Heart left ventricle (tissue), 13 donors: ENCODE data around the gene MYOF.

ENCODE experiments used
- CTCF ChIP-seq, 12 donors: fragments of 200-600 bp; sonication (generic) in 4 of 12; IDR thresholded peaks; one replicate each; pipeline versions ENCODE4 v1.5.0 to v1.8.0; 2018 to 2022; ENCODE audit warnings: antibody characterized with exemption in 12 of 12, mild to moderate bottlenecking in 5 of 12
- POLR2A ChIP-seq, 2 donors: fragments of 450-650 bp; IDR thresholded peaks; one replicate each; pipeline ENCODE4 v1.6.1; 2017; ENCODE audit warnings: antibody characterized with exemption in 2 of 2, mild to moderate bottlenecking in 2 of 2, moderate library complexity in 2 of 2
- donor health status: ischemic (EF 13 %, LVEDD 7.1; RV severe dilation, severe dysfunction).
- donor health status: DM: no; HTN: yes; CAD: no.
- donor health status: DM: no; HTN: no; CAD: no.
- donor health status: ischemic (EF 25% LVEDD 6.9; RV normal size, moderate dysfunction).
- donor health status: ischemic (EF 25% LVEDD 5.7; RV mildly dilated, moderate dysfunction).
- donor health status: ischemic (EF 35%, LVEDD 5.7; RV mildly dilated, moderate dysfunction).
- donor health status: nonischemic (EF 11% LVEDD 7.7; RV severe dilation, severe dysfunction).
- donor health status: DM: yes; HTN: yes; CAD: no.
- donor health status: PGD.
- donor health status: ischemic (EF 29% LVEDD 5.4; RV normal size, mild dysfunction).
- donor health status: nonischemic (EF 23%, LVEDD 6.1; RV moderate dilation, normal function).

- TF ChIP-seq CTCF (IDR thresholded peaks at IDR 0.05), result no peak
- TF ChIP-seq POLR2A (IDR thresholded peaks at IDR 0.05), result no peak
Measured at GRCh38 chr10:93498166-93498565, 16.0 kb upstream of the MYOF start.
